Right forelimb (tissue), 1 donor: Measurements from ENCODE around the gene HMGB2.

ENCODE experiments used
- DNase-seq: peaks from one replicate; pipeline ENCODE4 v3.0.0-alpha.2; 2018

Gene HMGB2

DNA sequence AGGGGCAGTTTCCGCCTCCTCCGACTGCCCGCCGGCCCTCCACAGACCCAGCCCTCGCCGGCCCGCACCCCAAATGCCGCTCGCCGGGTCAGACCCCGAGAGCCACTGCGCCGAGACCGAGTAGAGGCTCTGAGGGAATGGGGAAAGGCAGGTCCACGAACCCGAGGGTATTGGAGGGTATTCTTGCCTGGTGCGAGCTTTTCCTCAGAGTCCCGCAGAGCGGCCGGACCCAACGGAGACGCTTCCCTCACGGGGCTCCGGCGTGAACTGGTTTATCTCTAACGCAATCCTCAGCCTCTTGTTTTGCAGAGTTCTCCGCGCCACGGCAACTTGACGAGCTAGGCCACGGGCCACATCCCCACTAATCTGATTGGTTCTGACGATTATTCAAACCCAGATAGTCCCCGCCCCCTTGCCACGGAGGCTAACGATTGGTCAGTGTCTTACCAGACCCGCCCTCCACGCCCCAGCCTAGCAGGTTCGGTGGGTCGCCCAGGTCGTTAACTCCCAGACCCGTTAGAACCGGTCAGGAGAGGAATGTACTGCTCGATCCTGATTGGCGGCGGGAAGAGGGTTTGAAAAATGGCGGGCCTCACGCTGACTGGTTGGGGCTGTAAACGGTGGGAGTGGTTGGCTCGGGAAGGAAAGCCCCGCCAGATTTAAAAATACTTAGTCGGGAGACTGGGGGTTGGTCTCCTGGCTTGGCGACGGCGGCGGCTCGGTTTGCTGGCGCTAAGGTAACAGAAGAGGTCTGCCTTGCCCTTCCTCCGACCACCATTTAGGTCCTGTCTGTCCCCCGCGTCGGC is at the start of gene HMGB2:
TSS of gene HMGB2 (minus strand) at position 274 of the 806 bp plus-strand sequence. CDS start 709 bp downstream, outside the sequence.
- DNase-seq = peak; percentile 100

DNA sequence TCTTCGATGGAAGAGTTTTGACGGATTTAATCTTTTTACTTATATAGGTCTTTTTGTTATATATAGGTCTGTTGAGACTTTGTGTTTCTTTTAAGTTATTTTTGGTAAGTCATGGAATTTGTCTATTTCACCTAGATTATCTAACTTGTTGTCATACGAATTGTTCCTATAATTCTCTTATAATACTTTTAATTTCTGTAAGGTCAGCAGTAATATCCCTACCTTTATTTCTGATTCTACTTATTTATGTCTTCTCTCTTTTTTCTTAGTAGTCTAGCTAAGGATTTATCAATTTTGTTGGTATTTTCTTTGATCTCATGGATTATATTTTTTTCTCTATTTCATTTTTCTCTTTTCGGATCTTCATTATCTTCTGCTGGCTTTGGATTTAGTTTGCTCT is 48.2 kb upstream of the HMGB2 start:
- no peak for DNase-seq

DNA sequence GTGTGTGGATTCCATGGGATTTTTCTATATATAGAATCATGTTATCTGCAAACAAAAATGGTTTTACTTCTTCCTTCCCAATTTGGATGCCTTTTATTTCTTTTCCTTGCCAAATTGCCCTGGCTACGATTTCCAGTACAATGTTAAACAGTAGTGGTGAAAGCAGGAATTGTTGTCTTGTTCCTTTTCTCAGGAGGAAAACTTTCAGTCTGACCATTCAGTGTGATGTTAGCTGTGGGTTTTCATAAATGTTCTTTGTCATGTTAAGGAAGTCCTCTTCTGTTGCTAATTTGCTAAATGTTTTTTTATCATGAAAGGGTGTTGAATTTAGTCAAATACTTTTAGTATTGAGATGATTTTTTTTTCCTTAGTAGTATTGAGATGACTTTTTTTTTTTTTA is 47.5 kb upstream of the HMGB2 start:
- DNase-seq = no peak

DNA sequence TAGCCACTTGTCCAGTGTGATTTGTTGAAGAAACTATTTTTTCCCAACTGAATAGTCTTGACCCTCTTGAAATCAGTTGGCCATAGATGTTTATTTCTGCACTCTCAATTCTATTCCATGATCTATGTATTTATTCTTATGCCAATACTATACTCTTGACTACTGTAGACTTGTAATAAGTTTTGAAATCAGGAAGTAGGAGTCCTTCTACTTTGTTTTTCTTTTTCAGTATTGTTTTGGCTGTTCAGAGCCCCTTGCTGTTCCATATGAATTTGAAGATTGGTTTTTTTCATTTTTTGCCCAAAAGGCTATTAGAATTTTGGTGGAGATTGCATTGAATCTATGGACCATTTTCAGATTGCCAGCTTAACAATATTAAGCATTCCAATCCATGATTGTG is 46.8 kb upstream of the HMGB2 start:
- DNase-seq = no peak

DNA sequence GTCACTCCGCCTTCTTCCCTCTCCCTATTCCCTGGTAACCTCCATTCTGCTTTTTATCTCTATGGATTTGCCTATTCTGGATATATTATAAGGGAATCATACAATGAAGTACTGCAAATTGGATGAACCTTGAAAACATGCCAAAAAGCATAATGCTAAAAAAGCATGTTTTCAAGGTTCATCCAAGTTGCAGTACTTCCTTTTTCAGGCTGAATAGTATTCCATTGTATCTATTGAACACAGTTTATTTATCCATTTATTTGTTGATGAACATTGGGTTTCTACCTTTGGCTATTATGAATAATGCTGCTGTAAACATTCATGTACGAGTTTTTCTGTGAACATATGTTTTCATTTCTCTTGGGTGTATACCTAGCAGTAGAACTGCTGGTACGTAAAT is 45.8 kb upstream of the HMGB2 start:
- no peak for DNase-seq

DNA sequence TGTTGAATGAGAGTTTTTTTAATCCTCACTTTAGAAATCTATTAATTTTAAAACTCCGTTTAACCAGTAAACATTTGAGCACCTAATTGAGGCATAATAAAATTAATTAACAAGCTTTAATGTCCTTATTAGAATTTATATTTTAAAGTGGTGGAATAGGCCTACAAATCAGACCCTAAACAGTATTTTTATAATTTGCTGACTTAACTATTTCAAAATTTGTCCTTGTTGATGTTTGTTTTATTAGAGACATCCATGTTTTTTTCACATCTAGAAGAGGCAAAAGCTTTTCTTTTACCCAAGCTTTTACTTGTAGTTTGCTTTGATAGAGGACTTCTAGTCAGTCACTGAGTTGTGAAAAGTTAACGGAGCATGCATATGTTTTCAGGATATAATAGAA is 40.4 kb upstream of the HMGB2 start:
- no peak for DNase-seq

DNA sequence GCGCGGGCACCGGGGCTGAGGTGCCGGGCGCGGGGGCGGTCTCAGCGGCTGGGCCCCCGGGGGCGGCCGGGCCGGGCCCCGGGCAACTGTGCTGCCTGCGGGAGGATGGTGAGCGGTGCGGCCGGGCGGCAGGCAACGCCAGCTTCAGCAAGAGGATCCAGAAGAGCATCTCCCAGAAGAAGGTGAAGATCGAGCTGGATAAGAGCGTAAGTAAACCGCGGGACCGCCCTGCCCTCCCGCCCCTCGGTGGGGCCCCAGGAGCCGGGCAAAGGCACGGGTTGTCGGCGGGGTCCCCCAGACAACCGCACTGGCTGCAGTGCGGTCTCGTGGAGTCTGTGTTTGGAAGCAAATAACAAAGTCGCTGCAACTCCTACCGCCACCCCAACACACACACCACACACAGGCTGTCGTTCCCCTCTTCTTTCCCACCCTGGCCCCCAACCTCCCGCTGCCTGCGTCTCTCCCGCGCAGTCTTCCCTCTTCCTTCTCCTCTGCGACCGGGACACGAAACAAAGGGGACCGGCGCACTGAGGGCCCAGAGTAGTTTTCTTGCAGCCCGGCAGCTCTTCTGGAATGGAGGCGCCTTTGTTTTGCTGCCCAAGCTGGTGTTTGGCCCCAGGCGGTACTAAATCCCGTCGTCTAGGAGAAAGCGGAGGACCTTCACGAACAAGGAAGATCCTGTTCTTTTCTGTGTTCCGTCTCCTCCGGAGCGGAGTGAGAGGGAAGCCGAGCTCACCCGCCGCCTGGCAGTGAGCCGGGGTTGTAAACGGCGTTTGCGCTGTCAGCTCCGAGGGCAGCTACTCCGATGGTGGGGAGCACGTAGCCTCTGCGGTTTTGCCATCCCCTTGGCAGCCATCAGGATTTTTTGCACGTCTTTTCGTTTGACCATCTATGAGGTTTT is 37.4 kb upstream of the HMGB2 start:
- peak; percentile 89 for DNase-seq

DNA sequence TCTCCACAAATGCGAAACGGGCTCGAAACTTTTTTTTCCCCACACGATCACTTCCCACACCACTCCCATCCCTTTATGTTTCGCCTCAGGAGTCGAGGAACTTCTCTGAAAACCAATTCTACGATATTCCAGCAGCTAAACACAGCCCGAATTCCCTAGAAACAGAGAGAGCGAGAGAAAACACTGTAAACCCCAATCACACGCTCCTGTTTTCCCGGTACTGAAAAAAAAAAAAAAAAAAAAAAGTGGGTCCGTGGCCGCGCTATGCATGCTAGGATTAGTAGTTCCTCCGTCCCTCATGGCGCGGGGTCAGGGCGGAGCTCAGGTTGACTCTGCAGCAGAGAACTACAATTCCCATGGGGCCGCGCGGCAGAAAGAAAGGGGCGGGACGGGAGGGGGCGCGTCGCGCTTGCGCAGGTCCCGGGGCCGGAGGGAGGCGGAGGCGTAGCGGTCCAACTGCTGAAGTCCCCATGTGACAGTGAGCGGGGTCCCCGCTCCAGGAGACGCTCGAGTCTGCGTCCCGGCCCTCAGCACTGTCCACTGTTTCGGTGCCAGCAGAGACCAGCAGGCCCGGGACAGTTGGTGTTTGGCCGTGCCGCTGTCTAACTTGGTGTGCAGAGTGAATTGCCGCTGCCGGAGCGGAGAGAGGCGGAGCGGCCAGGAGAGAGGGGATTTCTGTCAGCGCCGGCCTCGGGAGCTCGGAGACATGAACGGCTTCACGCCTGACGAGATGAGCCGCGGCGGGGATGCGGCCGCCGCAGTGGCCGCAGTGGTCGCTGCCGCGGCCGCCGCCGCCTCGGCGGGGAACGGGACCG is 36.5 kb upstream of the HMGB2 start, which contains the start of gene SAP30:
TSS of gene SAP30 (plus strand) at position 478 of the 815 bp plus-strand sequence. CDS start at position 707, 229 bp downstream.
- peak; percentile 100 for DNase-seq

DNA sequence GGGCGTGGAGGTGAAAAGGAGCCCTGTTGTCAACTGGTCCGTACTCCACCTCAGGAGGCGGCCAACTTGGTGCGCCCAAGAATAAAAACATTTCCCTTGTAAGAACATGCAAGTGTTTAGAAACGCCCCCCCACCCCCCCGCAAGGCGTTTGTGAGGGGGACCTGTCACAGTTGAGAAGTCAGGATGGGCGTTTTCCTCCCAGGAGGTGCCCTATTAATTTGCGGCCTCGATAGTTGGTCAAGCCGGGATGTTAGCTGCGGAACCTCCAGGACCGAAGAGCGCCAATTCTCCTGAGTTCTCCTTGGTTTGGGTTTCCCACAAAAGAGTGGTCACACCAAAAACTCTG is 35.9 kb upstream of the HMGB2 start:
- no peak for DNase-seq

DNA sequence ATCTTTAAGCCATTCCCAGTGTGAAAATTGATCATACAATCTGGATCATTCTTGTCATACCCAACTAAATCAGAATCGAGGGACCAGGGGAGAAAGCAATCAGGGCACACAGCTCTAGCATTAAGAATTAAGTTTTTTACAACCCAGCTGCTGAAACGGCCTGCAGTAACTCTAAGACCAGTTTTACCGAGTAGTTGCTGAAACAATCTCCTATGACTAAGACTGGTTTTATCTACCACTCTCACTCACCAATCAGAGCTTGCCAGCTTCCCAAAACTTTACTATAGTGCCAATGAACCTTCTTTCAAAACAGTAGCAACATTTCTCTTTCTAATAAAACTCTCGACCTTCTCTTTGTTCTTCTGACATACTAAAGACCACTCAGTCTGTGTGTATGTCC is 33.8 kb upstream of the HMGB2 start:
- DNase-seq = no peak

DNA sequence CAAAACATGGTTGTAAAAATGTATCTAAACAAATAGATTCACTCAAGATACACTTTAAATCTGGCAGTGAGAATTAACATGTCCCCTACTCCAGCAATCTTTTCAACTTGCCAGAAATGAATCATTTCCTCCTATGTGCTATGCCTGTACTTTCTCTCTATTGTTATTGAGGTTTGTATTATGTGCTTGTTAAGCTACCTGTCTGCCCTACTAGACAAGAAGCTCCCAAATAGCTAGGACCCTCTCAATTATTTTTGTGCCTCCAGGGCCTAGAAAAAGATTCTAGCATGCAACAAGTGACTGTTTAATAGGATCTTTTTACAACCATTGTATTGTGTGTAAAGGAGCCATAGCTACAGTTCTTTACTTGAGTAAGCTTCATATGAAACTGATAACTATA is 33.1 kb upstream of the HMGB2 start:
- no peak for DNase-seq

DNA sequence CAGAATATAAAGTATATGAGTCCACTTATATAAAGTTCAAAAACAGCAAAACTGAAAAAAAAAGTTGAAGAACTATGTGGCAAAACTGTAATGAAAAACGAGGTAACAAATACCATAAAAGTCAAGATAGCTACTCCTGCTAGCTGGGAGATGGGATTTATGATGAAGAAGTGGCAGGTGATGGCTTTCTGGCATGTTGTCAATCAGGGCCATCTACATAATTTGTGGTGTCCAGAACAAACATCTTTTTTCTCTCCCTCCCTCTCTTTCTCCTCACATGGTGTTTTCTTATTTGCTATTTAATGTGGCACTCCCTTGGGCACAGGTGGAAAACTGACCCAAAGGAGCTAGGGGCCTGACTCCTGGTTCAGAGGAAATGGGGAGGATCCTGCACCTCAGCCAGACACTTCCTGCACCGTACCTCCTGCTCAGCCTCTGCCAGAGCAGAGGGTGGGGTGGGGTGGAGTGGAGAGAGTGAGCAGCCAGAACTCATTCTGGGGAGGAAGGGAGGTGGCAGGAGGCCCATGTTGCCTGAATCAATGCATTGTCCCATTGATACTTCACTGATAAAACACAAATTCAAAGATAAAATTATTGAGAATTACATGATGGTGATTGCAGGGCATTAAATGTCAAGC is 31.3 kb upstream of the HMGB2 start:
- no peak for DNase-seq

DNA sequence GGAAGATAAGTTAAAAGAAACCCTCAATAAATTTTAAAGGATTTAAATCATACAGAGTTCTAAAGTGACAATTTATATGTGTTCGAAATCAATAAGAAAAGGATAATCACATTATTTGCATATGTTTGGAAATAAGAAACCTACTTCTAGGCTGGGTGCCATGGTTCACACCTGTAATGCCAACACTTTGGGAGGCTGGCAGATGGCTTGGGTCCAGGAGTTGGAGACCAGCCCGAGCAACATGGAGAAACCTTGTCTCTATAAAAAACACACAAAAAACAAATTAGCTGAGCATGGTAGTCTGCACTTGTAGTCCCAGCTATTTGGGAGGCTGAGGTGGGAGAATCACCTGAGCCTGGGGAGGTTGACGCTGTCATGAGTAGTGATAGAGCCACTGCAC is 28.5 kb upstream of the HMGB2 start:
- DNase-seq = no peak

DNA sequence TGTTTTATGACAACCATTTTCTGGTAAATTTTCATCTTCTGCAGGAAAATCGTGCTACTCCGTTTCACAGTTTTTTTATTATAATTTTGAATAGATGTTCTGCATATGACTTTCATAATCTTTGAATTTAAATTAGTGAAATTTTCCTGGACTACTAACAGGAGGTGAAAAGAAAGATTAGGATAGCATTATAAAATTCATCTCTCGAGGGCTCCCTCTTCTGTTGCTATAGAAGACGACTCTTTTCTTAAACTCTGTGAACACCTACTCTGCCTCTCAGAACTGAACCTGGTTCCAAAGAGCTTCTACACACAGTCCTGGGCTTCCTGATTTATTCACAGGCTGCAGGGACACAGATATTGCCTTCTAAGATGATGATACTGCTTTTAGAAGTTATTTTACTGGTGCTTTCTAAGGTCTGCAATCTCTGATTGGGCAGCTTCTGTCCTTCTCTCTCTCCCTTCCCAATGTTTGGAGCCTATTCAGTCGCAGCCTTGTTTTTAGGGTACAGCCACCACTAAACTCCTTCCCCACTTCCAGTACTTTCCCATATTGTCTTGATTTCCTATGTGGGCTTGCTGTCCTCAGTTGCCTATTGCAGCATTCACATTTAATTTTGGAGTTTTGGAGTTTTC is 26.5 kb upstream of the HMGB2 start:
- DNase-seq = no peak

DNA sequence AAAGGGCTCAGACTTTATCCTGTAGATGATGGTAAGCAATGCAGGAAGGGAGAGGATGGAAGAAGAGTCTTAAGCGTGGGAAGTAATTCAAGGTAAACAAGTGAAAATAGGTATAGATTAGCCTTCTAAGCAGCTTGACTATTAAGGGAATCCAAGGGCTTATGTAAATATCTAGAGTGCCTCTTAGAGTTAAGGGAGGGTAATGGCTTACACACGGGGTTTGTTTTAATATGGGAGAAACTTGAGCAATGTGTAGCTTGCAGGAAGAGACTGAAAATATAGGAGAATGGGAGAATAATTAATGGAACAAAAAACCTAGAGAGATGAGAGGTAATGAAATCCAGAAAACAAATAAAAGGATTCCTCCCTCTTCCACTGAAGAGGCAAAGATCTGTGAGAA is 23.8 kb upstream of the HMGB2 start:
- no peak for DNase-seq

DNA sequence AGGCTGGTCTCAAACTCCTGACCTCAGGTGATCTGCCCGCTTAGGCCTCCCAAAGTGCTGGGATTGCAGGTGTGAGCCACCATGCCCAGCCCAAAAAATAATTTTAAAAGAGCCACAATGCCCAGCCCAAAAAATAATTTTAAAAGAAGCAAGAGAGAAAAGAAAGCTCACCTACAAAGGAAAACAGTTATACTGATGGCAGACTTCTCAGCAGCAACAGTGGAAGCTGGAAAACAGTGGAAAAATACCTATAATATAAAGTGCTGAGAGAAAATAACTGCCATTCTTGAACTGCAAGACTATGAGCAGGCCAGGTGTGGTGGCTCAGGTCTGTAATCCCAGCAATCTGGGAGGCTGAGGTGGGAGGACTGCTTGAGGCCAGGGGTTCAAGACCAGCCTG is 13.3 kb upstream of the HMGB2 start:
- DNase-seq = no peak

DNA sequence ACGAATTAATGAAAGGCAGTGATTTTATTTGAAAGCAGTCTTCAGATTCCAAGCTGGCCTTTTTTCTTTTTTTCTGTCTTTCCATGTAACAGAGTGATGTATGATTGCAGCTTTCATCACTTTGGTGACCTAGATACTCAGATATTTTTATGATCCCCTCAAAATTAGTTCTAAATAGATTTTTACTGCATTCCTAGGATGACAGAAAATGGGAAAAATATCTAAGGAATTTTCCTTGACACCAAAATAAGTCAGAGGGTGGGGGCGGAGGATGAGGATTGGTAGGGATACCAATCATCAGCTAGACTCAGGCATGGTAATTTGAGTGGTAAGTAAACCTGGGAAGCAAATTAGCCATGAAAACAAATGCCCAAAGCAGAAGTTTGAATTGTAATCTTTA is 11.9 kb upstream of the HMGB2 start:
- no peak for DNase-seq

DNA sequence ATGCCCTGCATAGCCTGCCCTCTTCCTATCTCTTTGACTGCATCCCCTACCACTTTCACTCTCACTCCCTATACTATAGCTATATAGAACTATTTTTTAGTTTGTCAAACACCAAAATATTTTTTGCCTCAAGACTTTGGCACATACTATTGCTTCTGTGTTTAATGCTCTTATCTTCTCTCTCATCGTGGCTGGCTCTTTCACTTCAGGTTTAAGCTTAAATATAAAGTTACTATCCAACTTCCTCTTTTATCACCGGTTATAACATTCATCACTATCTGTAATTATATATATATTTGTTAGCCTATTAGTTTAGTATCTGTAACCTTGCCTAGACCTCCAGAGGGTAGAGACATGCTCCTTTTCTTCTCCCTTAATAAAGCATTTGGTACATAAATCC is 11.5 kb upstream of the HMGB2 start:
- DNase-seq = no peak

DNA sequence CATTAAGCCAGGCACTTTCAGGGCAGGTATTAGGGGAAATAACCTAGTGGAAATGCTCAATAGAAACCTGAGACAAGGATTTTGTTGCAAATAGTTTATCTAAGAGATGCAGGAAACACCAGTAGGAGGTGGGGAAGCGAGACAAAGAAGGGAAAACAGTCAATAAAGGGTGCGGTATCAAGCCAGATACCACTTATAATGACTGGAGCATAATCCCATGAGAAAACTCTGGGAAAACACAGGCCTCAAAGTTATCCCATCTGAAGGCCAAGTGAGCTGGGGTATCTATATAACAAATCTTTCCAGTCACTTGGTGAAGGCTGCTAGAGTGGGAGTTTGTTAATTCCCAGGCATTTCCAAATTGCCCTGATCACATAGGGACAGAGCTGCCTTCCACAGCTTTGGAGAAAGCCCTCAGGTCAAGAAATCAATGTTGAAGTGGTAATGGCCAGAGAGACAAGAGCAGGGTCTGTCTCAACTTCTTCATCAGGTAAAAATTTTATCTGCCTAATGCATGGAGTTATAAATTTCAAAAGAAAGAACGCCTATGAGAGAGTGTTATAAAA is 9.8 kb upstream of the HMGB2 start:
- no peak for DNase-seq

DNA sequence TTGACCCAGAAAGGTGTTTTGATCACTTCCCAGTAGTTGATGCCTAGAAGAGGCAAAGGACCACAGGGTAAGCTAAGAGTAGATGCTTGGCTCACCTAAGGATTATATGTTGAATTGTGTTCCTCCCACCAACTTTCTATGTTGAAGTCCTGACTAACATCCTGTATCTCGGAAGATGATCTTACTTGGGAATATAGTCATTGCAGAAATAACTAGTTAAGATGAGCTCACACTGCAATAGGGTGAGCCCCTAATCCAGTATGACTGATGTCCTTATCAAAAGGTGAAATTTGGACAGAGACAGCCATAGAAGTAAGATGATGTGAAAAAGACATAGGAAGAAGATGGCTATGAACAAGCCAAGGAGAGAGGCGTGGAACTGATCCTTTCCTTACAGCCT is 3.3 kb upstream of the HMGB2 start:
- DNase-seq = no peak

DNA sequence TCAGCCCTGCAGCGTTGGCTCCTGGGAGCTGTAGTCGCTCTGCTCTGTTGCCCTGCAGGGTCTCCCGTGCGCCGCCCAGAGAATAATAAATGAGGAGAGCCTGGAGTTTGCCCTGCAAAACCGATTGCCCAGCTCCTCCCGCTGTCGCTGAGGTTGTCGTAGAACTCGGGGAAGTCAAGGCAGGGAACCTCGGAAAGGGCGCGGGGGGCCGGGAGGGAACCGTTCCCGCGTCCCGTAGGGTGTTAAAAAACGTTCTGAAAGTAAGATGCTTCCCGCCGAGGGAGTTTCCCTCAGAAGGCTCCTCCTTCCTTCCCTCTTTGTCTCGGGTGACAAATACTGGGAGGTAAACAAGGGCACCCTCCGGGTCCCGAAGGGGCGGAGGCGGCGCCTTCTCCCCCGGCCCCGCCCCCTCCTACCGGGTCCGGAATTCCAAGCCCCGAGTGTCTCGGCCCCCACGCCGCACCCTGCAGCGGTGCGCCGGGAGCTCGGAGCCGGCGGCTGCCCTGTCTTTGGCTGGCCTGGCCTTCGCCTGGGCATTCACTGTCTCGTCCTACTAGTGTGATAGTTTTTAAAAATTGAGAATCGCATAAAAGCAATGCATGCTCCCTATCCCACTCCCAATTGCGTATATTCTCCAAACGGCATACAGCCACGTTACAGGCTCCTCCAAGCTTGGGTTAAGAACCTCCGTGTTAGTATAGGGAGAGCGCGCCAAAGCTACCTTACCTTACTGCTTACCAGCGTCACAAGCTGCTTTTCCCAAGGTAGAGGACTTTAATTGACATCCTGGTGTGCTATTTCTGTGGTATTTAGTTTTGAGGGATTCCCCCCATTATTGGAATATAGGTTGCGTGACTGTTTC is 964 bp upstream of the HMGB2 start:
- peak; percentile 78 for DNase-seq
